GM23338 (cell line): Measurements from ENCODE around the gene TMEM190. TPM values are rescaled to one million over a fixed set of nuclear protein-coding genes. Genes with fewer than 3 reads are reported as not detected.

Experiments used
- ATAC-seq: fragments of 200-7000 bp; cut with Tn5 transposase; 3 replicates; pipeline ENCODE4 v1.9.1; 2020
- DNase-seq: peaks from one replicate; pipeline ENCODE4 v3.0.0-alpha.2; 2015; ENCODE audit warnings: low spot score
- H2AFZ ChIP-seq: fragments of 200-600 bp; sonication (generic); 2 replicates; pipeline ENCODE4 v1.8.0; 2016; ENCODE audit warnings: antibody characterized with exemption, mild to moderate bottlenecking, moderate library complexity
- H3F3A ChIP-seq: fragments of 200-600 bp; sonication (generic); replicated peaks from 2 replicates; pipeline ENCODE4 v1.8.0; 2017; ENCODE audit warnings: antibody characterized with exemption, mixed run types, low read depth
- H3K27ac ChIP-seq: fragments of 200-600 bp; sonication (generic); 2 replicates; pipeline ENCODE4 v1.6.1; 2016; ENCODE audit warnings: low read depth
- H3K27me3 ChIP-seq: fragments of 200-600 bp; sonication (generic); 2 replicates; pipeline ENCODE4 v1.8.0; 2016; ENCODE audit warnings: mild to moderate bottlenecking, mixed run types, moderate library complexity; ENCODE audit not compliant: insufficient read depth
- H3K36me3 ChIP-seq: fragments of 200-600 bp; sonication (generic); 2 replicates; pipeline ENCODE4 v1.8.0; 2016; ENCODE audit warnings: mild to moderate bottlenecking; ENCODE audit not compliant: insufficient read depth
- H3K4me1 ChIP-seq: fragments of 200-600 bp; sonication (generic); 2 replicates; pipeline ENCODE4 v1.8.0; 2016; ENCODE audit warnings: mild to moderate bottlenecking, moderate library complexity; ENCODE audit not compliant: insufficient read depth
- H3K4me2 ChIP-seq: fragments of 200-600 bp; sonication (generic); 2 replicates; pipeline ENCODE4 v1.7.1; 2017; ENCODE audit warnings: mixed run types
- H3K4me3 ChIP-seq: fragments of 200-600 bp; sonication (generic); 2 replicates; pipeline ENCODE4 v1.6.1; 2016; ENCODE audit warnings: mixed run types
- H3K79me2 ChIP-seq: fragments of 200-600 bp; sonication (generic); replicated peaks from 2 replicates; pipeline ENCODE4 v1.8.0; 2017; ENCODE audit warnings: mild to moderate bottlenecking; ENCODE audit not compliant: insufficient read depth
- H3K9me2 ChIP-seq: fragments of 200-600 bp; sonication (generic); 2 replicates; pipeline ENCODE4 v1.8.0; 2017; ENCODE audit not compliant: insufficient read depth
- H4K20me1 ChIP-seq: fragments of 200-600 bp; sonication (generic); replicated peaks from 2 replicates; pipeline ENCODE4 v1.8.0; 2017; ENCODE audit warnings: mild to moderate bottlenecking; ENCODE audit not compliant: insufficient read depth
- H3K27ac Mint-ChIP-seq: 2 replicates; pipeline ENCODE4 v1.8.0; 2020; ENCODE audit warnings: inconsistent platforms, mild to moderate bottlenecking, moderate library complexity, mixed read lengths
- H3K27me3 Mint-ChIP-seq: 3 replicates; pipeline ENCODE4 v1.8.0; 2022; ENCODE audit warnings: low read depth, mild to moderate bottlenecking, moderate library complexity, mixed read lengths, inconsistent platforms; ENCODE audit not compliant: insufficient read depth, poor library complexity
- H3K36me3 Mint-ChIP-seq: 3 replicates; pipeline ENCODE4 v1.8.0; 2021; ENCODE audit warnings: low read depth, mild to moderate bottlenecking, inconsistent platforms, moderate library complexity, mixed read lengths
- H3K4me1 Mint-ChIP-seq: 3 replicates; pipeline ENCODE4 v1.8.0; 2020; ENCODE audit warnings: mild to moderate bottlenecking, inconsistent platforms, mixed read lengths
- H3K4me3 Mint-ChIP-seq: 3 replicates; pipeline ENCODE4 v1.8.0; 2021; ENCODE audit warnings: moderate library complexity, mild to moderate bottlenecking, inconsistent platforms, mixed read lengths
- H3K9me3 Mint-ChIP-seq: 3 replicates; pipeline ENCODE4 v1.8.0; 2020; ENCODE audit warnings: moderate library complexity, mild to moderate bottlenecking, inconsistent platforms, mixed read lengths
- CREB1 ChIP-seq: fragments of 250-450 bp; sonication (Bioruptor Pico); IDR thresholded peaks from 2 replicates; pipeline ENCODE4 v1.5.0; 2020; ENCODE audit warnings: low read depth, mild to moderate bottlenecking, moderate library complexity
- EZH2 ChIP-seq: fragments of 200-600 bp; sonication (generic); IDR thresholded peaks from one replicate; pipeline ENCODE4 v1.8.0; 2017; ENCODE audit warnings: antibody characterized with exemption, mild to moderate bottlenecking, low read depth; ENCODE audit not compliant: unreplicated experiment
- NANOG ChIP-seq: IDR thresholded peaks from 2 replicates; pipeline ENCODE4 v1.6.1; 2016; ENCODE audit warnings: antibody characterized with exemption, borderline replicate concordance
- POLR2AphosphoS5 ChIP-seq: IDR thresholded peaks from 2 replicates; pipeline ENCODE4 v1.6.1; 2016; ENCODE audit warnings: antibody characterized with exemption, low read depth
- STAT1 ChIP-seq: IDR thresholded peaks from one replicate; pipeline ENCODE4 v1.6.1; 2016; ENCODE audit warnings: antibody characterized with exemption; ENCODE audit not compliant: unreplicated experiment
- ZNF331 ChIP-seq: fragments of 250-450 bp; sonication (Bioruptor Pico); IDR thresholded peaks from 2 replicates; pipeline ENCODE4 v1.5.0; 2020; ENCODE audit warnings: low read depth, mild to moderate bottlenecking, moderate library complexity
- ZNF462 ChIP-seq: fragments of 250-450 bp; sonication (Bioruptor Pico); IDR thresholded peaks from 2 replicates; pipeline ENCODE4 v1.5.0; 2020; ENCODE audit warnings: mild to moderate bottlenecking, moderate library complexity
- polyA plus RNA-seq: library from polyadenylated mRNA; unstranded; fragments of >200 nt; fragmentation: Nextera tagmentation; extraction: Ambion mirVana; gene quantifications from 2 replicates; pipeline ENCODE4 v1.2.1, GENCODE V29; 2016
- total RNA-seq: library from RNA; depleted of rRNA; stranded (reverse); fragments of >200 nt; shearing (Covaris generic); gene quantifications from 2 replicates; pipeline ENCODE4 v1.2.3, GENCODE V29; 2014
- TF ChIP-seq, protein P1 (sequence below), 2 experiments: fragments of 200-600 bp in 1 of 2; sonication (generic) in 1 of 2; conservative IDR thresholded peaks; 2 replicates each; pipeline versions ENCODE4 v1.5.1 to v1.6.1; 2016 to 2017; ENCODE audit warnings: antibody characterized with exemption in 2 of 2, low read depth in 2 of 2, mild to moderate bottlenecking in 2 of 2, moderate library complexity in 1 of 2

TMEM190 gene
- total and polyA plus RNA-seq, 2 experiments from 2014 or later: 4.8 TPM; not detected in 1

GRCh38 chr19:55340784-55341147 is 35.9 kb upstream of the TMEM190 start:
- Histone ChIP-seq H3K4me3 (peak overlapping the region; percentile 84), H3K4me2 (peak overlapping the region; percentile 96), H3K79me2 (no peaks in the 10 kb centered on the region), H3F3A (no peaks in the 10 kb centered on the region; the same call in 1 of the 2 replicates), H3K36me3 (no peaks in the 10 kb centered on the region; the same call in 1 of the 2 replicates), H3K27ac (no peak overlapping the region), H3K27me3 (no peaks in the 10 kb centered on the region), H3K4me1 (peaks cover 12% of the 10 kb centered on the region; the same call in 1 of the 2 replicates), H2AFZ (no peak overlapping the region), H3K9me2 (no peaks in the 10 kb centered on the region), H4K20me1 (0 out of 2 replicates have a peak, but pooled peaks cover 3% of the 10 kb centered on the region)
- TF ChIP-seq STAT1 (no peak), EZH2 (no peak), NANOG (no peak), POLR2AphosphoS5 (no peak), CREB1 (no peak), ZNF462 (CRISPR knock-in tag) (no peak), ZNF331 (CRISPR knock-in tag) (no peak)
- TF ChIP-seq, protein P1, sequence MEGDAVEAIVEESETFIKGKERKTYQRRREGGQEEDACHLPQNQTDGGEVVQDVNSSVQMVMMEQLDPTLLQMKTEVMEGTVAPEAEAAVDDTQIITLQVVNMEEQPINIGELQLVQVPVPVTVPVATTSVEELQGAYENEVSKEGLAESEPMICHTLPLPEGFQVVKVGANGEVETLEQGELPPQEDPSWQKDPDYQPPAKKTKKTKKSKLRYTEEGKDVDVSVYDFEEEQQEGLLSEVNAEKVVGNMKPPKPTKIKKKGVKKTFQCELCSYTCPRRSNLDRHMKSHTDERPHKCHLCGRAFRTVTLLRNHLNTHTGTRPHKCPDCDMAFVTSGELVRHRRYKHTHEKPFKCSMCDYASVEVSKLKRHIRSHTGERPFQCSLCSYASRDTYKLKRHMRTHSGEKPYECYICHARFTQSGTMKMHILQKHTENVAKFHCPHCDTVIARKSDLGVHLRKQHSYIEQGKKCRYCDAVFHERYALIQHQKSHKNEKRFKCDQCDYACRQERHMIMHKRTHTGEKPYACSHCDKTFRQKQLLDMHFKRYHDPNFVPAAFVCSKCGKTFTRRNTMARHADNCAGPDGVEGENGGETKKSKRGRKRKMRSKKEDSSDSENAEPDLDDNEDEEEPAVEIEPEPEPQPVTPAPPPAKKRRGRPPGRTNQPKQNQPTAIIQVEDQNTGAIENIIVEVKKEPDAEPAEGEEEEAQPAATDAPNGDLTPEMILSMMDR (conservative IDR thresholded peaks at IDR 0.05; ENCODE audit: low read depth in 2 of 2): peak; percentile 29 to 41
- peak; percentile 62 for DNase-seq
- Mint-ChIP-seq H3K4me3 (peak overlapping the region; percentile 90), H3K4me1 (peaks cover 22% of the 10 kb centered on the region), H3K27me3 (peaks cover 20% of the 10 kb centered on the region), H3K9me3 (peaks cover 2% of the 10 kb centered on the region; the same call in 1 of the 3 replicates), H3K36me3 (peaks cover 35% of the 10 kb centered on the region), H3K27ac (peak overlapping the region; percentile 56)
- peak; percentile 6 for ATAC-seq
